RWPE1 (cell line): ENCODE data around the gene RFFL.
"Not testable (repeated sequence)": the region's sequence is repeated elsewhere in the genome, so short reads cannot be mapped to it uniquely, and the experiment has no call there.

Experiments
- CTCF ChIA-PET: fragments of 350-600 bp; sonication (Branson Sonifier 250); formaldehyde crosslinking; extraction: SDS; loops from one replicate; lab custom pipeline; 2021; lab: Yijun Ruan, JAX
- POLR2A ChIA-PET: fragments of 400-600 bp; formaldehyde crosslinking; extraction: SDS; loops from one replicate; lab custom pipeline; 2020; ENCODE audit warnings: antibody characterized with exemption; ENCODE audit not compliant: low non-redundant PET; lab: Yijun Ruan, JAX
- DNase-seq: peaks from one replicate; pipeline ENCODE4 v3.0.0; 2012; ENCODE audit warnings: low spot score
- H3K27ac ChIP-seq: fragments of 450-650 bp; 2 replicates; pipeline ENCODE4 v1.5.1; 2017
- TF ChIP-seq, protein P1 (sequence below): fragments of 450-650 bp; conservative IDR thresholded peaks from 2 replicates; pipeline ENCODE4 v1.5.1; 2017; ENCODE audit warnings: low read depth, mild to moderate bottlenecking

The RFFL gene

GRCh38 chr17:35051579-35052240 is 11.8 kb downstream of the RFFL start:
- no peak overlapping the region for H3K27ac ChIP-seq
- DNase-seq, result no peak

DNA sequence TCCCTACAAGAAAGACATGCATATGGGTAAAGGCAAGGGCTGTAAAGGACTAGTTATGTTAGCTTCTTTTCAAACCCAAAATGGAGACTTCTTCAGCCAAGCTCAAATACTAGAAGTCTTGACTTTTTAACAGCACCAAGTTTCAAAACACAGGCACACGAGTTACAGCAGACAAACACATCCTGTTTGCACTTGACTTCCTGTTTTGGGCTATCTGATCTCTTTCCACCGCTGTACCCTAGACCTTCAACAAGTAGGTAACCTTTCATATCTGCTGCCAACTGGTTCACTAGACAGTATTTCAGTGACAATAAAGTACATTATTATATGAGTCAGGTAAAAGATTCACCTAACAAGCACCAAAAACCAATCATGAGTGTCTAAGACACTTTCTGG is 12.3 kb downstream of the RFFL start:
- no peak for DNase-seq
- POLR2A ChIA-PET, result no interaction called here

More at GRCh38 chr17:35051579-35052240, 11.8 kb downstream of the RFFL start:
- TF ChIP-seq, protein P1, sequence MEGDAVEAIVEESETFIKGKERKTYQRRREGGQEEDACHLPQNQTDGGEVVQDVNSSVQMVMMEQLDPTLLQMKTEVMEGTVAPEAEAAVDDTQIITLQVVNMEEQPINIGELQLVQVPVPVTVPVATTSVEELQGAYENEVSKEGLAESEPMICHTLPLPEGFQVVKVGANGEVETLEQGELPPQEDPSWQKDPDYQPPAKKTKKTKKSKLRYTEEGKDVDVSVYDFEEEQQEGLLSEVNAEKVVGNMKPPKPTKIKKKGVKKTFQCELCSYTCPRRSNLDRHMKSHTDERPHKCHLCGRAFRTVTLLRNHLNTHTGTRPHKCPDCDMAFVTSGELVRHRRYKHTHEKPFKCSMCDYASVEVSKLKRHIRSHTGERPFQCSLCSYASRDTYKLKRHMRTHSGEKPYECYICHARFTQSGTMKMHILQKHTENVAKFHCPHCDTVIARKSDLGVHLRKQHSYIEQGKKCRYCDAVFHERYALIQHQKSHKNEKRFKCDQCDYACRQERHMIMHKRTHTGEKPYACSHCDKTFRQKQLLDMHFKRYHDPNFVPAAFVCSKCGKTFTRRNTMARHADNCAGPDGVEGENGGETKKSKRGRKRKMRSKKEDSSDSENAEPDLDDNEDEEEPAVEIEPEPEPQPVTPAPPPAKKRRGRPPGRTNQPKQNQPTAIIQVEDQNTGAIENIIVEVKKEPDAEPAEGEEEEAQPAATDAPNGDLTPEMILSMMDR, result no peak
- ChIA-PET POLR2A (no interaction called here), CTCF (no interaction called here)

GRCh38 chr17:35050170-35050569 is 13.3 kb downstream of the RFFL start:
- TF ChIP-seq, protein P1, result no peak
- no peak overlapping the region for H3K27ac ChIP-seq
- ChIA-PET POLR2A (no interaction called here), CTCF (no interaction called here)
- no peak for DNase-seq

More for the DNA sequence above, 12.3 kb downstream of the RFFL start:
- CTCF ChIA-PET, result no interaction called here
- H3K27ac ChIP-seq, result no peak overlapping the region
- TF ChIP-seq, protein P1, result no peak

DNA sequence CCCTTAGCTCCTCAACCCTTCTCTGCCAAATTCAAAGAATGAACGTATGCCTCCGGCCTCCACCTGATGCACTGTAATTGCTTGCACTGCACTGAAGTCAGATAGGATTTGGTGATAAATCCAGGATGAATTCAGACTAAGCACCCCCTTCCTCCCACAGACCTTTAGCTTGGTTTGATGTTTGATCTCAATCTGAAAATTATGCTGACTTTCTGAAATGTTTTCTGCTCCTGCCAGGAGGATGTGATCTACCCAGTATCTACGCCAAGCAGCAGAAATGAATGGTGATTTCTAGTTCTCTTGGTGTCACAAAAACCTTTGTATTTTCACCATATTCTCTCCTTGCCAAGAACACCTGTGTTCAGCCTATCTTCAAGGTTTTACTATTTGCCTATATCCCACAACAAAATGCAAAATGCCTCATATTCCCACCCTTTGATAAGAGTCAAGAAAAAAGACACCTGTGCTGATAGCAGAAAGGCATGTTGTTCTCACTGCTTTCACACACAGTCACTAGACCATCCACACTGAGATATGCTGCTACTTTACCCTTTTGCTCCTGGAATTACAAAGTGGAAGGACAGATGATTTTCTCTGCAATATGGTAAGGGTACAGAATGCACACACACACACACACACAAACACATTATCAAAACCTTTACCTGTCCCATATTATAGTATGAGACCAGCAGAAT is 14.7 kb downstream of the RFFL start:
- CTCF ChIA-PET, result no interaction called here
- no peak for DNase-seq
- TF ChIP-seq, protein P1, result no peak
- H3K27ac ChIP-seq, result no peak overlapping the region
- POLR2A ChIA-PET, result no interaction called here

DNA sequence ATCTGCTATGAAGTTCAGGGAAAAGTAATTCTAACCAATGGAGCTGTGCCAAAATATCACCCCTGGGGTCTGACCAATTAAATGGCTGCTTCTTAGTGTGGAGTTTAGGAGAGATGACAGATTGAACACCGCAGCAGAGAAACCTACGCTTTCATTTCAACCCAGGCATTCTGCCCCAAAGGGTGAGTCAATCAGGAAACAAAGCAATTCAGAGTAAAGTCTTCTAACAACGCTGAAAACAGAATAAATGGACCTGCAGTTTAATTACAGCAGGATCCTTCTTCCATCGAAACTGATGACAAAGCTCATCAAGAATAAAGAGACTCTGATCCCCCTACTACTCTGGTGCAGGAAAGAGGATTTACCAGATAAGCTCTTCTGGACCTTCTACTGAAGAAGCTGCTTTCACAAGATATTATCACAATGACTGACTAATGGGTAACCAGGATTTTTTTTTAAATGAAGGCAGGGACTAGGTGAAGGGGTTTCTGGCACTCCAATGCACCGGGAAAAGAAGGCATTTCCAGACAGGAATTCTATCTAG is 16.7 kb downstream of the RFFL start:
- CTCF ChIA-PET, result no interaction called here
- POLR2A ChIA-PET, result no interaction called here
- peak; percentile 32 for DNase-seq
- TF ChIP-seq, protein P1, result no peak
- no peak overlapping the region for H3K27ac ChIP-seq

DNA sequence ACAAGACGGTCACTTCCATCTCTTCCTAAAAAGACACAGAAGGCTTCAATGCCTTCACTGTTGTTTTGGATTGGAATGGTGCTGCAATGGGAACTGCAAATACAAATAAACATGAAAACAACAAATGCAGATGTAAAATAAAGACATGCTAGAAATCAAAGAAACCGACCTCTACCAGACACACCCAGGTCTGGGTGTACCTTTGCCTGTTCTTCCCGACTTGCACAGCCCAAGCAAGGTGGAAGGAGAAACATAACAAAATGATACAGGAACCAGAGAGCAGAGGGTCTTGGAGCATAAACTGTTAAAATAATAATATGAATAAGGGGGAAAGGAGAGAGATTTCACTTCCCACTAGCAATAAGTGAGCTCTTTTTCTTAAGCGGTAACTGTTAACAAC is 17.3 kb downstream of the RFFL start:
- no peak for DNase-seq
- TF ChIP-seq, protein P1, result no peak
- H3K27ac ChIP-seq, result no peak overlapping the region
- ChIA-PET POLR2A (no interaction called here), CTCF (no interaction called here)

DNA sequence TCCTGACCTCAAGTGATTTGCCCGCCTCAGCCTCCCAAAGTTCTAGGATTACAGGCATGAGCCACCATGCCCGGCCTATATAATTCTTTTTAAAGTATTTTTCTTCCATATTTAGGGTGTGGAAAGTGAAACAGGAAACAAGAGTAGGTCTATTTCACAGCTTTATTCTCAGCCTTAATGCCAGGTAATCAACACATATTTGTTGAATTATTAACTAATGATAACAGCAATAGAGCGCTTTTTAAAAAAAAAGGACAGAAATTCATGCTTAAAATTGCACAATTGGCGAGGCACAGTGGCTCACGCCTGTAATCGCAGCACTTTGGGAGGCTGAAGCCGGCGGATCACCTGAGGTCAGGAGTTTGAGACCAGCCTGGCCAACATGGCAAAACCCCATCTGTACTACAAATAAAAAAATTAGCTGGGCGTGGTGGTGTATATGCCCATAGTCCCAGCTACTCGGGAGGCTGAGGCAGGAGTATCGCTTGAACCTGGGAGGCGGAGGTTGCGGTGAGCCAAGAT is 18.0 kb downstream of the RFFL start:
- POLR2A ChIA-PET, CTCF ChIA-PET, DNase-seq, H3K27ac ChIP-seq: not testable (repeated sequence)
